GM19463 (cell line): ENCODE data around the gene STT3B.

Source experiments
- ATAC-seq: cut with Tn5 transposase; IDR thresholded peaks from one replicate; pipeline ENCODE4 v1.9.1; 2021; ENCODE audit warnings: mild to moderate bottlenecking, moderate library complexity; ENCODE audit not compliant: unreplicated experiment

STT3B gene

GRCh38 chr3:31546725-31547124 is 14.0 kb downstream of the STT3B start:
- no peak for ATAC-seq

GRCh38 chr3:31550452-31551251 is 17.9 kb downstream of the STT3B start:
- ATAC-seq: peak; percentile 56

GRCh38 chr3:31551646-31552045 is 18.9 kb downstream of the STT3B start:
- ATAC-seq: no peak

- ATAC-seq: no peak
These were observed 19.4 kb downstream of the STT3B start for GRCh38 chr3:31552103-31552502.

GRCh38 chr3:31553258-31553657 is 20.5 kb downstream of the STT3B start:
- ATAC-seq: no peak

- no peak for ATAC-seq
These were observed 22.5 kb downstream of the STT3B start for GRCh38 chr3:31555204-31555603.

DNA sequence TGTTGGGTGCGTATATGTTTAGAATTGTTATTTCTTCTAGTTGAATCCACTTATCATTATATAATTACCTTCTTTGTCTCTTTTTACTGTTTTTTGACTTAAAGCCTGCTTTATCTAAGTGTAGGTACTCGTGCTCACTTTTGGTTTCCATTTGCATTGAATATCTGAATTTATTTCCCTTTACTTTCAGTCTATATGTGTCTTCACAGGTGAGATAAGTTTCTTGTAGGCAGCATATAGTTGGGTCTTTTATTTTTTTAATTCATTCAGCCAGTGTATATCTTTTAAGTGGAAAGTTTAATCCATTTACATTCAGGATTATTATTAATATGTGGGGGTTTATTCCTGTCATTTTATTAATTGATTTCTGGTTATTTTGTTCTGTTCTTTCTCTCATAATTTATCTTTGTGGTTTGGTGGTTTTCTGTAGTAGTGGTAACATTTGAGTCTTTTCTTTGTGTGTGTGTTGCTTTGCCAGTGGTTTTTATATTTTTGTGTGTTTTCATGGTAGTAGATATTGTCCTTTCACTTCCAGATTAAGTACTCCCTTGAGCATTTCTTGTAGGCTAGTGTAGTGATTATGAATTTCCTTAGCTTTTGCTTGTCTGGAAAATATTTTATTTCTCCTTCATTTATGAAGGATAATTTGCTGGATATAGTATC is 27.3 kb downstream of the STT3B start:
- ATAC-seq: no peak

DNA sequence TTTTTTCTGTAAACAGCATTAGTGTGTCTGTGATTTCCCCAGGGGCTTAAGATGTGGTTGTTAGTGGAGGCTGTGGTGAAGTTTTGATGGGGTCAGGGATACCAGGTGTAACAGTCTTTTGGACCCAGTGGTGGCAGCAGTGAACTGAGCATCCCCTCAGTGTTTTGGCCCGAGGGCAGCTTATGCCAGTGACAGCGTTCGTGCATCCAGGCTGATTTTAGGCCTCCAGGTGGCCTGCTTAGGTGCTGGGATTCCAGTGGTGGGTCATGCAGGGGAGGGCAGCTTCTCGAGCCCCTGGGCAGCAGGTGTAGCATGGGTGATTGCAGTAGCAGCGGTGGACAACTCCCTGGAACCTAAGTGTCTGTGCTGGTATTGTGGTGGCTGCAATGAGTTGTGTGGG is 29.2 kb downstream of the STT3B start:
- no peak for ATAC-seq

GRCh38 chr3:31562525-31562924 is 29.8 kb downstream of the STT3B start:
- no peak for ATAC-seq

- ATAC-seq: no peak
These were observed 32.6 kb downstream of the STT3B start for GRCh38 chr3:31565288-31565687.

- no peak for ATAC-seq
These were observed 34.3 kb downstream of the STT3B start for GRCh38 chr3:31567036-31567435.

DNA sequence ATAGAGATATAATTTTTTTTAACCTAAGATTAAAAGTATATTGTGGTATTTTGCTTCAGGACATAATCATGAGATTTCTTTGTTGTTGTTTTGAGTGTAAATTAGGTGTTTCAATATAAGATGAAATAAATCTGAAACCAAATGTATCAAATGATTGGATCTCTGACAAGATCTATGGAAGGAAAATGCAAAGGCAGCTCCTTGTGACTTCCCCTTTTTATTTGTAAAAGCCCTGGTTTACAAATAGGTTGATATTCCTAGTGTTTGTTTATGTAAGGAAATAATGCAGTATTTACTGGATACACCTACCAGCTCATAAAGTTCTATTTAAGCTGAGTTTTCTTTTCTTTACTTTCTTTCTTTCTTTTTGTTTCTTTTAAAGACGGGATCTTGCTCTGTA is 35.9 kb downstream of the STT3B start:
- no peak for ATAC-seq

DNA sequence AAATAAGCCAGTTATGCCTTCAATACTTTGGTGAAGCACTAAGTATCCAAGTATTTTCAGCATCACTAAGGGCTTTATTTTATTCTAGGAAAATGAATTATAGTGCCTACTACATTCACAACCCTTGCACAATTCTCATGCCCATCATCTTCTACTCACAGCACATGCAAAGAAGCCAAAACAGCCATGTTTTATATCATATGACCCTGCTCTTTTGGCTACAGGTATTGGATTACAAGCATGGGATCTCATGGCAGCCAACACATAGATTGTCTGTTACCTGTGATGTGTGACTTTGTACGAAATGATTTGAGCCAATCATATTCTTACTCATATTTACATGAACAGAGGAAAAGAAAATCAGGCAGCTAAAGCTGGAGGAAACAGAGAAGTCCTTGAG is 38.6 kb downstream of the STT3B start:
- no peak for ATAC-seq

- ATAC-seq: peak; percentile 47
These were observed 39.7 kb downstream of the STT3B start for GRCh38 chr3:31572236-31573004.

DNA sequence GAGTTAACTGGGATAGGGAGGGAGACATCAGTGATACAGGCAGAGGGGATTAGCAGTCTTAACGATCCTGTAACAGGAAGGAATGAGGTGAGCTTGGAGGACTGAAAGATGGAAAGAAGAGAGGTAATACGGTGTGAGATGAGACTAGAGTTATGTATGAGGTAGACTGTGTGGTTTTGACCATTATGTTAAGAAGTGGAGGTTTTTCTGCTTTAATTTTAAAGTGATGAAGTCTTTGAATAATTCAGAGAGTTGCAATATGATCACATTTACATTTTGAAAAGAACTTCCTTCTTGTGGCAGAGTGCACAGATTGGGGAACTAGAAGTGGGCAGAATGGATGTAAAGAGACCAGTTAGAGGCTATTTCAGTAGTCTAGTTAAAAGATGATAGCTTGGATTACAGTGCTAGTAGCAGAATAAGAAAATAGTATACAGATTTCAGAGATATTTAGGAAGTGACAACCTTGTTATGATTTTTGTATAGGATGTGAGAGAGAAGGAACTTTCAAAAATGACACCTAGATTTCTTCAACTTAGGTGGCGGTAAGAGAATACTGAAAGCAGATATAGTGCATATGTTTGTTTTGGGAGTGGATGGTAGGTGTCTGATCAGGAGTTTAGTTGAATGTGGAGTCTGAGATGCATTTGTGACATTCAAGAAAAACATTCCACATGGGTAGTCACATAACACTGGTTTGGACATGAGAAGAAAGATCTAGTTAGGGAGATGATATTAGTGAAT is 40.5 kb downstream of the STT3B start:
- peak; percentile 35 for ATAC-seq

- no peak for ATAC-seq
These were observed 42.7 kb downstream of the STT3B start for GRCh38 chr3:31575448-31575847.

DNA sequence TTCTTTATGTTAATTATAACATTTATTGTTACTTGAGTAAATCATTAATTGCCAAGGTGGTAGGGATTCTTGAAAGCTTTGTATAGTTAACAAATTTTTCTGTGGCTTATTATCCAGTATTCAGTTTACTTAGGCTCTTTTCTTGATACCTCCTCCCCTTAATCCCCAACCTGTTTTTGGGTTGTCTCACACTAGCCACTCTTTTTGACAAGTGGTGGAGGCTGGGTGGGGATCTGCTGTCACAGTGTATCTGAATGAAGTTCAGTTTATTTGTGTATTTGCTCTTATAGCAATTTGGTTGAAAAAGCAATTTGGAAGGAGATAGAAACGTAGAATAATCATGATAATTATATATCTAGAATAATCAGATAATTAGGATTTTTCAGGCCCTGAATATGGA is 43.8 kb downstream of the STT3B start:
- ATAC-seq: no peak

- ATAC-seq: no peak
These were observed 44.5 kb downstream of the STT3B start for GRCh38 chr3:31577232-31577631.

GRCh38 chr3:31579828-31580227 is 47.1 kb downstream of the STT3B start:
- no peak for ATAC-seq

- no peak for ATAC-seq
These were observed 47.9 kb downstream of the STT3B start for GRCh38 chr3:31580645-31581044.

GRCh38 chr3:31581660-31582059 is 48.9 kb downstream of the STT3B start:
- ATAC-seq: no peak
